K562 (cell line): Measurements from ENCODE around the gene FGF9. TPM values are rescaled to one million over a fixed set of nuclear protein-coding genes. Genes with fewer than 3 reads are reported as not detected.

Experiments
- ATAC-seq: fragments of 200-7000 bp; cut with Tn5 transposase; 3 replicates; pipeline ENCODE4 v1.9.1; 2020; ENCODE audit warnings: moderate library complexity
- BruUV-seq: library from RNA; stranded (reverse); fragments of 400-500 nt; replicated peaks from 2 replicates; lab custom pipeline; 2021; lab: Mats Ljungman, UMichigan
- CTCF ChIA-PET: fragments of 300-600 bp; formaldehyde crosslinking; extraction: SDS; loops from one replicate; lab custom pipeline; 2021; ENCODE audit warnings: low intra/inter-chr PET ratio; lab: Yijun Ruan, JAX
- POLR2A ChIA-PET: fragments of 300-600, 350-650 bp; sonication (Branson Sonifier 250); formaldehyde crosslinking; extraction: SDS; loops from one replicate; lab custom pipeline; 2021; ENCODE audit warnings: antibody characterized with exemption, inconsistent platforms; lab: Yijun Ruan, JAX
- DNase-seq, 4 experiments: peaks; one replicate each; pipeline versions ENCODE4 v3.0.0 to v3.0.0-alpha.2; 2011 to 2018; ENCODE audit warnings: low spot score in 3 of 4, mixed read lengths in 3 of 4; ENCODE audit errors: extremely low read depth in 1 of 4
- FAIRE-seq: peaks from 2 replicates; lab custom pipeline; 2011; peaks lifted over from hg19 to GRCh38; lab: Jason Lieb, UNC
- H2AFZ ChIP-seq: 2 replicates; pipeline ENCODE4 v1.6.0; 2011; ENCODE audit warnings: low read depth, low read length, control low read depth, inconsistent platforms
- H3K27ac ChIP-seq: fragments of 200-600 bp; 3 replicates; pipeline ENCODE4 v1.8.0; 2011; ENCODE audit warnings: low read depth, mild to moderate bottlenecking, control low read depth, inconsistent platforms, low read length, moderate library complexity, mixed read lengths; ENCODE audit errors: extremely low read depth
- H3K27me3 ChIP-seq, 2 experiments: fragments of 300-600 bp in 1 of 2; 2 replicates in 1 of 2; 3 replicates in 1 of 2; pipeline versions ENCODE4 v1.6.0 to v1.8.0; 2011; ENCODE audit warnings: inconsistent platforms in 2 of 2, low read length in 2 of 2, mild to moderate bottlenecking in 1 of 2, mixed read lengths in 1 of 2, moderate library complexity in 1 of 2; ENCODE audit not compliant: control insufficient read depth in 2 of 2, insufficient read depth in 2 of 2
- H3K36me3 ChIP-seq: fragments of 300-600 bp; 3 replicates; pipeline ENCODE4 v1.8.0; 2011; ENCODE audit warnings: mild to moderate bottlenecking, low read length, inconsistent platforms; ENCODE audit not compliant: control insufficient read depth, insufficient read depth
- H3K4me1 ChIP-seq, 2 experiments: fragments of 200-600 bp in 1 of 2; replicated peaks in 1 of 2; 2 replicates in 1 of 2; 3 replicates in 1 of 2; pipeline versions ENCODE4 v1.5.1 to v1.8.0; 2011; ENCODE audit warnings: inconsistent platforms in 2 of 2, low read length in 2 of 2, mild to moderate bottlenecking in 1 of 2, mixed read lengths in 1 of 2, moderate library complexity in 1 of 2; ENCODE audit not compliant: control insufficient read depth in 2 of 2, insufficient read depth in 2 of 2
- H3K4me2 ChIP-seq: 2 replicates; pipeline ENCODE4 v1.6.1; 2011; ENCODE audit warnings: low read length, control low read depth, inconsistent platforms, mixed read lengths; ENCODE audit not compliant: insufficient read depth
- H3K4me3 ChIP-seq: fragments of 200-600 bp; sonication (generic), shearing (Covaris generic); 2 replicates; pipeline ENCODE4 v1.5.1; 2016; ENCODE audit warnings: control low read depth, inconsistent platforms
- H3K79me2 ChIP-seq: fragments of 200-600 bp; 3 replicates; pipeline ENCODE4 v1.8.0; 2011; ENCODE audit warnings: low read length, inconsistent platforms; ENCODE audit not compliant: control insufficient read depth, insufficient read depth
- H3K9ac ChIP-seq, 2 experiments: 2 replicates each; pipeline versions ENCODE4 v1.6.0 to v1.6.1; 2011; ENCODE audit warnings: low read depth in 2 of 2, low read length in 2 of 2, control low read depth in 1 of 2, inconsistent platforms in 1 of 2, mild to moderate bottlenecking in 1 of 2, mixed read lengths in 1 of 2; ENCODE audit not compliant: insufficient read depth in 1 of 2
- H3K9me1 ChIP-seq: one replicate; pipeline ENCODE4 v1.6.0; 2011; ENCODE audit warnings: inconsistent platforms, mild to moderate bottlenecking, low read length, moderate library complexity; ENCODE audit not compliant: control insufficient read depth, insufficient read depth
- H3K9me3 ChIP-seq: replicated peaks from 2 replicates; pipeline ENCODE4 v1.5.1; 2011; ENCODE audit warnings: low read depth, low read length, inconsistent platforms; ENCODE audit not compliant: control insufficient read depth, insufficient read depth
- H4K20me1 ChIP-seq: replicated peaks from 2 replicates; pipeline ENCODE4 v1.6.1; 2011; ENCODE audit warnings: low read length, inconsistent platforms, mixed read lengths; ENCODE audit not compliant: control insufficient read depth, insufficient read depth
- ATF1 ChIP-seq, 2 experiments: fragments of 450-650 bp in 1 of 2; IDR thresholded peaks; 2 replicates each; pipeline ENCODE4 v1.6.1; 2016; ENCODE audit warnings: missing compliant biosample characterization in 1 of 2, missing genetic modification characterization in 1 of 2
- CREBBP ChIP-seq: IDR thresholded peaks from one replicate; pipeline ENCODE4 v1.6.1; 2012; ENCODE audit warnings: low read depth, mild to moderate bottlenecking, control low read depth, inconsistent platforms, low read length
- MEF2A ChIP-seq: IDR thresholded peaks from 2 replicates; pipeline ENCODE4 v1.6.1; 2011; ENCODE audit warnings: low read depth, mild to moderate bottlenecking, low read length, moderate library complexity; ENCODE audit not compliant: control insufficient read depth
- NFIC ChIP-seq: fragments of 450-650 bp; IDR thresholded peaks from 2 replicates; pipeline ENCODE4 v1.6.1; 2017; ENCODE audit warnings: mild to moderate bottlenecking, inconsistent platforms
- POLR3A ChIP-seq: IDR thresholded peaks from 2 replicates; pipeline ENCODE4 v1.6.1; 2011; ENCODE audit warnings: borderline replicate concordance, mild to moderate bottlenecking, moderate library complexity; ENCODE audit not compliant: insufficient read length, insufficient read depth; ENCODE audit errors: extremely low read depth
- SAFB2 ChIP-seq: fragments of 200-400 bp; formaldehyde crosslinking; IDR thresholded peaks from 2 replicates; pipeline ENCODE4 v1.6.1; 2018; ENCODE audit warnings: borderline replicate concordance, low read length, low read depth, moderate library complexity; ENCODE audit not compliant: severe bottlenecking
- TCFL5 ChIP-seq: fragments of 250-450 bp; sonication (Bioruptor Pico); conservative IDR thresholded peaks from 2 replicates; pipeline ENCODE4 v1.6.1; 2021; ENCODE audit warnings: mild to moderate bottlenecking, moderate library complexity, matching md5 sums
- TEAD2 ChIP-seq: fragments of 450-650 bp; IDR thresholded peaks from 2 replicates; pipeline ENCODE4 v1.6.1; 2016; ENCODE audit warnings: missing genetic modification characterization, control low read depth, missing compliant biosample characterization
- U2AF2 ChIP-seq: fragments of 200-400 bp; formaldehyde crosslinking; optimal IDR thresholded peaks from 2 replicates; pipeline ENCODE3; 2017; ENCODE audit warnings: low read depth, mild to moderate bottlenecking, low read length
- ZC3H11A ChIP-seq: IDR thresholded peaks from 2 replicates; pipeline ENCODE4 v1.6.1; 2012; ENCODE audit warnings: low read depth, low read length, improper control_type of control experiment
- ZNF253 ChIP-seq: fragments of 250-450 bp; sonication (Bioruptor Pico); conservative IDR thresholded peaks from 2 replicates; pipeline ENCODE4 v1.6.1; 2021; ENCODE audit warnings: mild to moderate bottlenecking
- ZNF583 ChIP-seq: fragments of 250-450 bp; sonication (Bioruptor Pico); IDR thresholded peaks from 2 replicates; pipeline ENCODE4 v1.4.0; 2020
- WGBS: fragments of 100-300 bp; shearing (Covaris generic); methylation state at CpG from one replicate; pipeline ENCODE4 v1.1.6; 2016; ENCODE audit warnings: low coverage, mixed read lengths; ENCODE audit not compliant: insufficient coverage; ENCODE audit errors: missing lambda C conversion rate; 5-methylcytosine and 5-hydroxymethylcytosine counted together
- in situ Hi-C: fragments of 300-500 bp; cut with MboI; formaldehyde crosslinking; loops from 4 replicates; pipeline ENCODE4 v1.15.0; 2018; ENCODE audit warnings: inconsistent platforms, mixed read lengths
- intact Hi-C: fragments of 100-400 bp; cut with micrococcal nuclease; formaldehyde crosslinking; loops from 2 replicates; pipeline ENCODE4 v1.14.2; 2022
- polyA plus RNA-seq, 8 experiments: library from polyadenylated mRNA; depleted of rRNA in 4 of 8; stranded (reverse) in 5 of 8; unstranded in 3 of 8; fragments of >200 nt; fragmentation: Nextera tagmentation in 2 of 8; fragmentation: Illumina TruSeq in 1 of 8; extraction: Ambion mirVana in 2 of 8; extraction: Trizol in 1 of 8; gene quantifications; 2 replicates each; pipeline versions ENCODE4 v1.2.1 to v1.2.3, GENCODE V29; 2011 to 2014; ENCODE audit warnings: inconsistent platforms in 1 of 8, missing spikeins in 1 of 8
- total RNA-seq, 7 experiments: library from RNA; depleted of rRNA in 6 of 7; stranded (reverse); fragments of >200 nt in 6 of 7; fragmentation: Illumina TruSeq in 2 of 7; extraction: Trizol in 2 of 7; gene quantifications; 2 replicates each; pipeline versions ENCODE4 v1.2.1 to v1.2.3, GENCODE V29; 2011 to 2021; ENCODE audit warnings: low replicate concordance in 1 of 7
- TF ChIP-seq, protein P1 (sequence below): fragments of 250-450 bp; sonication (Bioruptor Pico); IDR thresholded peaks from 2 replicates; pipeline ENCODE4 v1.4.0; 2020; ENCODE audit warnings: mild to moderate bottlenecking, moderate library complexity
- TF ChIP-seq, protein P2 (sequence below): fragments of 250-450 bp; sonication (Bioruptor Pico); IDR thresholded peaks from 2 replicates; pipeline ENCODE4 v1.9.0; 2021; ENCODE audit warnings: mild to moderate bottlenecking
- TF ChIP-seq, protein P3 (sequence below): fragments of 250-450 bp; sonication (Bioruptor Pico); IDR thresholded peaks from 2 replicates; pipeline ENCODE4 v1.9.0; 2021; ENCODE audit warnings: mild to moderate bottlenecking, inconsistent platforms
- TF ChIP-seq, protein P4 (sequence below): fragments of 450-650 bp; formaldehyde crosslinking; IDR thresholded peaks from 2 replicates; pipeline ENCODE4 v1.4.0; 2020; ENCODE audit warnings: mild to moderate bottlenecking, mixed read lengths

FGF9 gene
- total and polyA plus RNA-seq, 9 of the 15 experiments (the other 6 are each of a cell fraction or from before 2014, with no cell fraction given) = not detected

DNA sequence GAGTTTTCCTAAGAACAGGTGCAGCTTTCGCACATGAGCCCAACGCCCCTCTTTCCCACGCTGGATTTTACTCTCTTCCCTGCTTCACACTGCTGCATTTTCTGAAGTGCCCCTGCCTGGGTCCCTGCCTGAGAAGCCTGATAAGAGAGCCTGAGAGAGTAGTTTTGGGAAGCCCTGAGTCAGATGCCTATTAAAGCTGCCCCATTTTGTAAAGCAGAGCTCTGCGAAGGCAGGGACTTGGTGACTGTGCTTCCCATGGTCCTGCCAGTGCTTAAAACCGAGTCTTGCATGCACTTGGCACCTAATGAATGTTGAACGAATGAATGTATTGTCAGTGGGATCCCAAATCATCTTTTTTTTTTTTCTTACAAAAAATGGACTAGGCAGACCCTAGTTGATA lies 18.2 kb downstream of the FGF9 start:
- 0% methylated on average over 4 of the region's 6 CpGs for WGBS
- no peak overlapping the region for H3K27ac ChIP-seq
- POLR2A ChIA-PET = interaction anchor here (0.6 kb wide), 1 partner anchor 362 kb away, joined by 3 read pairs; no protein-coding TSS in a partner anchor
- peaks cover 5 to 23% of the 10 kb centered on the region in 2 experiments; a peak in 4 of 5 replicates for H3K27me3 ChIP-seq
- no TSS peak for BruUV-seq
- H3K9ac ChIP-seq = no peak overlapping the region
- no peaks in the 10 kb centered on the region for H3K9me3 ChIP-seq
- H4K20me1 ChIP-seq = no peaks in the 10 kb centered on the region
- in situ Hi-C loops (no loop called here), intact Hi-C loops (no loop called here)
- H3K4me2 ChIP-seq = no peak overlapping the region
- H3K4me3 ChIP-seq = no peak overlapping the region
- FAIRE-seq (no peak), ATAC-seq (no peak), DNase-seq (no peak)
- CTCF ChIA-PET = no interaction called here
- TF ChIP-seq, protein P1, sequence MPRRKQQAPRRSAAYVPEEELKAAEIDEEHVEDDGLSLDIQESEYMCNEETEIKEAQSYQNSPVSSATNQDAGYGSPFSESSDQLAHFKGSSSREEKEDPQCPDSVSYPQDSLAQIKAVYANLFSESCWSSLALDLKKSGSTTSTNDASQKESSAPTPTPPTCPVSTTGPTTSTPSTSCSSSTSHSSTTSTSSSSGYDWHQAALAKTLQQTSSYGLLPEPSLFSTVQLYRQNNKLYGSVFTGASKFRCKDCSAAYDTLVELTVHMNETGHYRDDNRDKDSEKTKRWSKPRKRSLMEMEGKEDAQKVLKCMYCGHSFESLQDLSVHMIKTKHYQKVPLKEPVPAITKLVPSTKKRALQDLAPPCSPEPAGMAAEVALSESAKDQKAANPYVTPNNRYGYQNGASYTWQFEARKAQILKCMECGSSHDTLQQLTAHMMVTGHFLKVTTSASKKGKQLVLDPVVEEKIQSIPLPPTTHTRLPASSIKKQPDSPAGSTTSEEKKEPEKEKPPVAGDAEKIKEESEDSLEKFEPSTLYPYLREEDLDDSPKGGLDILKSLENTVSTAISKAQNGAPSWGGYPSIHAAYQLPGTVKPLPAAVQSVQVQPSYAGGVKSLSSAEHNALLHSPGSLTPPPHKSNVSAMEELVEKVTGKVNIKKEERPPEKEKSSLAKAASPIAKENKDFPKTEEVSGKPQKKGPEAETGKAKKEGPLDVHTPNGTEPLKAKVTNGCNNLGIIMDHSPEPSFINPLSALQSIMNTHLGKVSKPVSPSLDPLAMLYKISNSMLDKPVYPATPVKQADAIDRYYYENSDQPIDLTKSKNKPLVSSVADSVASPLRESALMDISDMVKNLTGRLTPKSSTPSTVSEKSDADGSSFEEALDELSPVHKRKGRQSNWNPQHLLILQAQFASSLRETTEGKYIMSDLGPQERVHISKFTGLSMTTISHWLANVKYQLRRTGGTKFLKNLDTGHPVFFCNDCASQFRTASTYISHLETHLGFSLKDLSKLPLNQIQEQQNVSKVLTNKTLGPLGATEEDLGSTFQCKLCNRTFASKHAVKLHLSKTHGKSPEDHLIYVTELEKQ (CRISPR knock-in tag) = no peak
- TF ChIP-seq, protein P2, sequence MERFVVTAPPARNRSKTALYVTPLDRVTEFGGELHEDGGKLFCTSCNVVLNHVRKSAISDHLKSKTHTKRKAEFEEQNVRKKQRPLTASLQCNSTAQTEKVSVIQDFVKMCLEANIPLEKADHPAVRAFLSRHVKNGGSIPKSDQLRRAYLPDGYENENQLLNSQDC (CRISPR knock-in tag) = no peak
- no peak for TF ChIP-seq ZNF253
- TF ChIP-seq CREBBP = no peak
- no peak for TF ChIP-seq SAFB2
- no peak for TF ChIP-seq MEF2A
- TF ChIP-seq U2AF2 = no peak
- TF ChIP-seq TCFL5 (CRISPR knock-in tag) = no peak
- TF ChIP-seq, protein P3, sequence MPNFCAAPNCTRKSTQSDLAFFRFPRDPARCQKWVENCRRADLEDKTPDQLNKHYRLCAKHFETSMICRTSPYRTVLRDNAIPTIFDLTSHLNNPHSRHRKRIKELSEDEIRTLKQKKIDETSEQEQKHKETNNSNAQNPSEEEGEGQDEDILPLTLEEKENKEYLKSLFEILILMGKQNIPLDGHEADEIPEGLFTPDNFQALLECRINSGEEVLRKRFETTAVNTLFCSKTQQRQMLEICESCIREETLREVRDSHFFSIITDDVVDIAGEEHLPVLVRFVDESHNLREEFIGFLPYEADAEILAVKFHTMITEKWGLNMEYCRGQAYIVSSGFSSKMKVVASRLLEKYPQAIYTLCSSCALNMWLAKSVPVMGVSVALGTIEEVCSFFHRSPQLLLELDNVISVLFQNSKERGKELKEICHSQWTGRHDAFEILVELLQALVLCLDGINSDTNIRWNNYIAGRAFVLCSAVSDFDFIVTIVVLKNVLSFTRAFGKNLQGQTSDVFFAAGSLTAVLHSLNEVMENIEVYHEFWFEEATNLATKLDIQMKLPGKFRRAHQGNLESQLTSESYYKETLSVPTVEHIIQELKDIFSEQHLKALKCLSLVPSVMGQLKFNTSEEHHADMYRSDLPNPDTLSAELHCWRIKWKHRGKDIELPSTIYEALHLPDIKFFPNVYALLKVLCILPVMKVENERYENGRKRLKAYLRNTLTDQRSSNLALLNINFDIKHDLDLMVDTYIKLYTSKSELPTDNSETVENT = no peak
- no peak for TF ChIP-seq POLR3A
- TF ChIP-seq TEAD2 (tag) = no peak
- no peak for TF ChIP-seq ZC3H11A
- no peak for TF ChIP-seq ATF1 (CRISPR knock-in tag; IDR thresholded peaks at IDR 0.05)
- no peak for TF ChIP-seq ATF1 (tag; IDR thresholded peaks at IDR 0.05)
- TF ChIP-seq, protein P4, sequence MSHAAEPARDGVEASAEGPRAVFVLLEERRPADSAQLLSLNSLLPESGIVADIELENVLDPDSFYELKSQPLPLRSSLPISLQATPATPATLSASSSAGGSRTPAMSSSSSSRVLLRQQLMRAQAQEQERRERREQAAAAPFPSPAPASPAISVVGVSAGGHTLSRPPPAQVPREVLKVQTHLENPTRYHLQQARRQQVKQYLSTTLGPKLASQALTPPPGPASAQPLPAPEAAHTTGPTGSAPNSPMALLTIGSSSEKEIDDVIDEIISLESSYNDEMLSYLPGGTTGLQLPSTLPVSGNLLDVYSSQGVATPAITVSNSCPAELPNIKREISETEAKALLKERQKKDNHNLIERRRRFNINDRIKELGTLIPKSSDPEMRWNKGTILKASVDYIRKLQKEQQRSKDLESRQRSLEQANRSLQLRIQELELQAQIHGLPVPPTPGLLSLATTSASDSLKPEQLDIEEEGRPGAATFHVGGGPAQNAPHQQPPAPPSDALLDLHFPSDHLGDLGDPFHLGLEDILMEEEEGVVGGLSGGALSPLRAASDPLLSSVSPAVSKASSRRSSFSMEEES (CRISPR knock-in tag) = no peak
- no peak for TF ChIP-seq NFIC
- no peak for TF ChIP-seq ZNF583
- no peaks in the 10 kb centered on the region for H3K79me2 ChIP-seq
- no peaks in the 10 kb centered on the region for H3K9me1 ChIP-seq
- no peaks in the 10 kb centered on the region for H3K36me3 ChIP-seq
- H3K4me1 ChIP-seq = no peaks in the 10 kb centered on the region
- H2AFZ ChIP-seq = no peak overlapping the region
